Lung (tissue), 12 donors: ENCODE results near the gene KRT80. TPM values are rescaled to one million over a fixed set of nuclear protein-coding genes. Genes with fewer than 3 reads are reported as not detected.

Source experiments
- ATAC-seq: fragments of 200-7000 bp; cut with Tn5 transposase; one replicate; pipeline ENCODE4 v1.9.1; 2020; ENCODE audit warnings: moderate number of reproducible peaks; ENCODE audit not compliant: insufficient read depth, low FRiP score
- DNase-seq, 3 donors: peaks; one replicate each; pipeline ENCODE4 v3.0.0-alpha.2; 2013 to 2017
- H3K27ac ChIP-seq, 2 donors: one replicate each; pipeline ENCODE4 v1.5.1; 2013; ENCODE audit warnings: mild to moderate bottlenecking in 2 of 2, moderate library complexity in 2 of 2, control low read depth in 1 of 2, inconsistent platforms in 1 of 2, low read depth in 1 of 2, low read length in 1 of 2
- H3K27me3 ChIP-seq, 3 donors: one replicate each; pipeline ENCODE4 v1.5.1; 2013; ENCODE audit warnings: low read length in 2 of 3; ENCODE audit not compliant: control insufficient read depth in 3 of 3, insufficient read depth in 3 of 3
- H3K36me3 ChIP-seq, 4 donors: one replicate each; pipeline ENCODE4 v1.5.1; 2013; ENCODE audit warnings: low read length in 4 of 4, mild to moderate bottlenecking in 1 of 4, moderate library complexity in 1 of 4; ENCODE audit not compliant: control insufficient read depth in 4 of 4, insufficient read depth in 4 of 4
- H3K4me1 ChIP-seq, 5 donors: one replicate each; pipeline ENCODE4 v1.5.1; 2013; ENCODE audit warnings: low read length in 5 of 5, mild to moderate bottlenecking in 2 of 5, moderate library complexity in 1 of 5; ENCODE audit not compliant: control insufficient read depth in 5 of 5, insufficient read depth in 5 of 5
- H3K4me3 ChIP-seq: one replicate; pipeline ENCODE4 v1.5.1; 2013; ENCODE audit warnings: mild to moderate bottlenecking, control low read depth, moderate library complexity
- H3K9ac ChIP-seq, 2 donors: one replicate each; pipeline ENCODE4 v1.5.1; 2013; ENCODE audit warnings: low read length in 2 of 2, control low read depth in 1 of 2; ENCODE audit not compliant: insufficient read depth in 1 of 2
- H3K9me3 ChIP-seq, 4 donors: one replicate each; pipeline ENCODE4 v1.5.1; 2013; ENCODE audit warnings: low read length in 3 of 4, mild to moderate bottlenecking in 1 of 4, moderate library complexity in 1 of 4; ENCODE audit not compliant: control insufficient read depth in 4 of 4, insufficient read depth in 3 of 4
- WGBS, 2 donors: extraction: QIAGEN DNeasy Blood & Tissue Kit; methylation state at CpG; one replicate each; pipeline ENCODE4 v1.1.7; 2013; 5-methylcytosine and 5-hydroxymethylcytosine counted together
- polyA plus RNA-seq, 2 donors: library from polyadenylated mRNA; stranded (reverse); fragments of 200-250 nt; gene quantifications; one replicate each; pipeline ENCODE4 v1.2.1, GENCODE V29; 2013
- total RNA-seq, 2 donors: library from RNA; depleted of rRNA in 1 of 2; stranded (reverse); fragments of >200 nt in 1 of 2; gene quantifications; one replicate each; pipeline ENCODE4 v1.2.1, GENCODE V29; 2014 to 2021
- TF ChIP-seq, protein P1 (sequence below): IDR thresholded peaks from 2 replicates; pipeline ENCODE4 v1.5.1; 2012; ENCODE audit warnings: mild to moderate bottlenecking; ENCODE audit errors: control extremely low read depth, extremely low read depth
- donor health status: control.
- donor health status: control.
- donor health status: Bipolar disorder and iron deficiency.
- donor health status: healthy.
- donor health status: DM: yes; HTN: yes; CAD: no.

The KRT80 gene
- total and polyA plus RNA-seq, 4 donors: 1.8 to 15.5 (median 8.6) TPM

DNA sequence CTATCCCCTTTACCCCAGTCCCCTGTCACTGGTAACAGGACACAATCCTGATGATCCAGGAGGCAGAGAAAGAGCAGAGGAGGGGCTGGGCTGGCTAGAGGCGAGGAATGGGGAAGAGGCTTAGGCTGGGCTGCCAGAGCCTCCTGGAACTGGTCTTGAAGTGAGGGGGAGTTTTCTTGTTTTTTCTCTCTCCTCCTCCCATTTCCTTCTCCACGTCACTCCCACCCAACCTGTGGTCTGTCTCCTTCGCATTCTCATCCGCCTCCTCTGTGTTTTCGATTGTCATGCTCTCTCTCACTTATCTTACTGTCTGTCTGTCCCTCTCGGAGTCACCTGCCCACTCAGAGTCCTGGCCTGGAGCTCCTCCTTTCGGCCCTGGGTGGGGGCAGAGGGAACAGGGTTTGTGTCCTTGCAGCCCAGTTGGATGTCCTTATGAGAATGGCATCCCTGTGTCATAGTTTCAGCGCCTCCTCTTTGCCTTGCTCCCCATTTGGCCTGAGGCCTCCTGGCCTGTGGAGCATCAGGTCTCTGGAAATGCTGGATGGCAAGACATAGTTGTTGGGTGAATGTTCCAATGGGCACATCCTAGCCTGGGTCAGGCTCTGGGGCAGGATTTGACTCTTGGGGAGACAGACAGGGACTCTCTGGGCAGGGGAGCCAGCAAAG lies 3.4 kb upstream of the KRT80 start:
- H3K36me3 ChIP-seq: no peaks in the 10 kb centered on the region
- ATAC-seq: no peak
- H3K9ac ChIP-seq: no peak overlapping the region
- H3K27me3 ChIP-seq: no peaks in the 10 kb centered on the region
- no peak for DNase-seq
- no peaks in the 10 kb centered on the region for H3K9me3 ChIP-seq
- H3K27ac ChIP-seq: peak overlapping the region in 1 of 2 donors; percentile 18
- TF ChIP-seq, protein P1, sequence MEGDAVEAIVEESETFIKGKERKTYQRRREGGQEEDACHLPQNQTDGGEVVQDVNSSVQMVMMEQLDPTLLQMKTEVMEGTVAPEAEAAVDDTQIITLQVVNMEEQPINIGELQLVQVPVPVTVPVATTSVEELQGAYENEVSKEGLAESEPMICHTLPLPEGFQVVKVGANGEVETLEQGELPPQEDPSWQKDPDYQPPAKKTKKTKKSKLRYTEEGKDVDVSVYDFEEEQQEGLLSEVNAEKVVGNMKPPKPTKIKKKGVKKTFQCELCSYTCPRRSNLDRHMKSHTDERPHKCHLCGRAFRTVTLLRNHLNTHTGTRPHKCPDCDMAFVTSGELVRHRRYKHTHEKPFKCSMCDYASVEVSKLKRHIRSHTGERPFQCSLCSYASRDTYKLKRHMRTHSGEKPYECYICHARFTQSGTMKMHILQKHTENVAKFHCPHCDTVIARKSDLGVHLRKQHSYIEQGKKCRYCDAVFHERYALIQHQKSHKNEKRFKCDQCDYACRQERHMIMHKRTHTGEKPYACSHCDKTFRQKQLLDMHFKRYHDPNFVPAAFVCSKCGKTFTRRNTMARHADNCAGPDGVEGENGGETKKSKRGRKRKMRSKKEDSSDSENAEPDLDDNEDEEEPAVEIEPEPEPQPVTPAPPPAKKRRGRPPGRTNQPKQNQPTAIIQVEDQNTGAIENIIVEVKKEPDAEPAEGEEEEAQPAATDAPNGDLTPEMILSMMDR: no peak
- no peak overlapping the region for H3K4me3 ChIP-seq
- peaks cover 0 to 51% (median 24%) of the 10 kb centered on the region in 5 donors for H3K4me1 ChIP-seq
- 67 to 69% methylated on average over 8 of the region's 8 CpGs for WGBS, 2 donors

DNA sequence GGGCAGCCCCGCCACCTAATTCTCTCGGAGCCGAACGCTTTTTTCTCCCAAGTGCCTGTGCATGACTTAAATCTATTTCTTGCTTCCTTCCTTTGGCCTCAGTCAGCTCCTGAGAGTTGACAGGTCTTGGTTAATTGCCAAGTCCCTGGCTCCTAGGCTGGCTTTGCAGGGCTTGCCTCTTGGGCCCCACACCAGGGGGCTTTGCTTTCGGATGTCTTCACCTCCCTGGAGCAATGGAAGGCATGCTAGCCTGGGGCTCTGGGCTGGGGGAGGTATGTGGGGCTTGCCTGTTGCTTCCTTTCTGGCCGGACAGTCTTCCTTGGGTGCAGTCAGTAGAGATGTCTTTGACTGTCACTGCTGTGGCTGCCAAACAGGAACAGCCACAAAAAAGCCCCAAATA lies 2.2 kb upstream of the KRT80 start:
- TF ChIP-seq, protein P1: no peak
- Histone ChIP-seq H3K9ac (no peak overlapping the region), H3K27ac (peak overlapping the region in 1 of 2 donors; percentile 80), H3K9me3 (no peaks in the 10 kb centered on the region), H3K4me1 (peaks cover 0 to 41% (median 24%) of the 10 kb centered on the region in 5 donors), H3K36me3 (no peaks in the 10 kb centered on the region), H3K27me3 (no peaks in the 10 kb centered on the region), H3K4me3 (no peak overlapping the region)
- WGBS, 2 donors: 22 to 34% methylated on average over 6 of the region's 6 CpGs
- DNase-seq (peak; percentile 65 to 79 (median 70)), ATAC-seq (no peak)

DNA sequence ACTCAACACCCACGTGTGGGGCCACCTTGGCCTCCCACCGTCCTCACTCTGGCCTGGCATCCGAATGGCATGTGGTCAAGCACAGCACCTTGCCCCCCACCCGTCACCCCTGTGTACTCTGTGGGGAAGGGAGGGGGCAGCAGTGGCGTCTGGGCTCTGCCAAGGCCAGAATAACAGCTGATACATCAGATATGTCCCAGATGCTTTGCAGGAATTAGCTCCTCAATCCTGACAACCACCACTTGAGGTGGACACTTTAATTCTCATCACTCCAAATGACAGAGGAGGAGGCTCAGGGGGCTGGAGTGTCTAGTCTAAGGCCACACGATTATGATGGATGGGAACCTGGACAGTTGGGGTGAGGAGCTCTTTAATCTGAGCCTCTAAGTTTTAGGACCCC lies 1.7 kb upstream of the KRT80 start:
- H3K27ac ChIP-seq: peak overlapping the region in 1 of 2 donors; percentile 80
- no peak overlapping the region for H3K9ac ChIP-seq
- 60 to 61% methylated on average over 6 of the region's 6 CpGs for WGBS, 2 donors
- H3K27me3 ChIP-seq: no peaks in the 10 kb centered on the region
- H3K9me3 ChIP-seq: no peaks in the 10 kb centered on the region
- no peak for DNase-seq
- H3K4me1 ChIP-seq: peaks cover 0 to 36% (median 24%) of the 10 kb centered on the region in 5 donors
- H3K4me3 ChIP-seq: no peak overlapping the region
- TF ChIP-seq, protein P1: no peak
- no peaks in the 10 kb centered on the region for H3K36me3 ChIP-seq
- no peak for ATAC-seq
